PFSK-1 (cell line): Measurements from ENCODE around the gene RHOT2.

Source experiments
- FOXP2 ChIP-seq: optimal IDR thresholded peaks from 2 replicates; pipeline ENCODE3; 2011; ENCODE audit warnings: borderline replicate concordance, control low read depth, inconsistent platforms; ENCODE audit not compliant: insufficient read depth; ENCODE audit errors: extremely low read length, extremely low read depth
- POLR2AphosphoS5 ChIP-seq: IDR thresholded peaks from 2 replicates; pipeline ENCODE4 v1.6.1; 2012; ENCODE audit warnings: low read depth, mild to moderate bottlenecking, control low read depth, low read length, moderate library complexity
- REST ChIP-seq, 2 experiments: IDR thresholded peaks; 2 replicates each; pipeline versions ENCODE4 v1.6.1 to v1.8.0; 2011 to 2012; ENCODE audit warnings: low read depth in 2 of 2, low read length in 2 of 2, control low read depth in 1 of 2, inconsistent platforms in 1 of 2, mild to moderate bottlenecking in 1 of 2, moderate library complexity in 1 of 2; ENCODE audit not compliant: insufficient read depth in 1 of 2
- SIN3A ChIP-seq: IDR thresholded peaks from 2 replicates; pipeline ENCODE4 v1.6.1; 2012; ENCODE audit warnings: mild to moderate bottlenecking, low read length, moderate library complexity, borderline replicate concordance; ENCODE audit not compliant: insufficient read depth
- TAF1 ChIP-seq: IDR thresholded peaks from 2 replicates; pipeline ENCODE4 v1.6.1; 2012; ENCODE audit warnings: low read length, control low read depth, borderline replicate concordance; ENCODE audit not compliant: insufficient read depth

The RHOT2 gene

GRCh38 chr16:704047-704446, 36.1 kb downstream of the RHOT2 start:
- TF ChIP-seq REST (IDR thresholded peaks at IDR 0.05; ENCODE audit: insufficient read depth in 1 of 2, low read depth in 2 of 2, low read length in 2 of 2), result no peak
- no peak for TF ChIP-seq FOXP2
- no peak for TF ChIP-seq POLR2AphosphoS5

GRCh38 chr16:704552-705380, 36.8 kb downstream of the RHOT2 start:
- TF ChIP-seq SIN3A, result no peak
- no peak for TF ChIP-seq POLR2AphosphoS5
- TF ChIP-seq REST (IDR thresholded peaks at IDR 0.05; ENCODE audit: insufficient read depth in 1 of 2, low read depth in 2 of 2, low read length in 2 of 2), result peak; percentile 72 to 89

GRCh38 chr16:705431-706188, 37.7 kb downstream of the RHOT2 start, which contains the start of gene FBXL16:
Gene FBXL16, minus strand, starts transcription at chr16:705801. Its CDS starts 8,396 bp downstream, at chr16:697405.
- TF ChIP-seq TAF1 (no peak), REST (IDR thresholded peaks at IDR 0.05; ENCODE audit: insufficient read depth in 1 of 2, low read depth in 2 of 2, low read length in 2 of 2) (no peak), SIN3A (no peak), POLR2AphosphoS5 (no peak), FOXP2 (no peak)

GRCh38 chr16:706189-707061, 38.5 kb downstream of the RHOT2 start:
- no peak for TF ChIP-seq TAF1
- TF ChIP-seq FOXP2, result no peak
- TF ChIP-seq REST (IDR thresholded peaks at IDR 0.05; ENCODE audit: insufficient read depth in 1 of 2, low read depth in 2 of 2, low read length in 2 of 2), result no peak
- TF ChIP-seq SIN3A, result no peak
- no peak for TF ChIP-seq POLR2AphosphoS5
